ENCODE measurements around the gene ORM1. TPM values are rescaled to one million over a fixed set of nuclear protein-coding genes. Genes with fewer than 3 reads are reported as not detected.

ORM1 gene
- total and polyA plus RNA-seq, 4 donors, result 22.4 to 1,249 (median 184) TPM

- peaks cover 1 to 29% (median 12%) of the 10 kb centered on the region in 4 donors for H3K36me3 ChIP-seq (ENCODE audit: control insufficient read depth in 4 of 4, insufficient read depth in 4 of 4, low read length in 4 of 4)
- no peaks in the 10 kb centered on the region for H3K4me1 ChIP-seq (ENCODE audit: control insufficient read depth in 5 of 5, insufficient read depth in 5 of 5, low read length in 5 of 5)
- 91 to 96% methylated on average over 6 of the region's 6 CpGs for WGBS, 2 donors
- H3K27ac ChIP-seq (ENCODE audit: low read depth in 1 of 2, low read length in 1 of 2), result no peak overlapping the region
- no peak overlapping the region for H3K9ac ChIP-seq (ENCODE audit: insufficient read depth in 1 of 2, low read length in 2 of 2)
- ATAC-seq (ENCODE audit: insufficient read depth, low FRiP score), result no peak
- DNase-seq, result no peak
- no peak for TF ChIP-seq CTCF (IDR thresholded peaks at IDR 0.05; ENCODE audit: control extremely low read depth, extremely low read depth)
- no peaks in the 10 kb centered on the region for H3K9me3 ChIP-seq (ENCODE audit: control insufficient read depth in 4 of 4, insufficient read depth in 3 of 4, low read length in 3 of 4)
- H3K4me3 ChIP-seq, result no peak overlapping the region
- H3K27me3 ChIP-seq (ENCODE audit: control insufficient read depth in 3 of 3, insufficient read depth in 3 of 3, low read length in 2 of 3), result no peaks in the 10 kb centered on the region
These were observed 15.0 kb upstream of the ORM1 start for GRCh38 chr9:114307899-114308267.

GRCh38 chr9:114308361-114308950, 14.4 kb upstream of the ORM1 start:
- H3K36me3 ChIP-seq (ENCODE audit: control insufficient read depth in 4 of 4, insufficient read depth in 4 of 4, low read length in 4 of 4), result peaks cover 1 to 29% (median 12%) of the 10 kb centered on the region in 4 donors
- no peaks in the 10 kb centered on the region for H3K9me3 ChIP-seq (ENCODE audit: control insufficient read depth in 4 of 4, insufficient read depth in 3 of 4, low read length in 3 of 4)
- 87 to 95% methylated on average over 13 of the region's 13 CpGs for WGBS, 2 donors
- no peak overlapping the region for H3K27ac ChIP-seq (ENCODE audit: low read depth in 1 of 2, low read length in 1 of 2)
- H3K9ac ChIP-seq (ENCODE audit: insufficient read depth in 1 of 2, low read length in 2 of 2), result no peak overlapping the region
- no peaks in the 10 kb centered on the region for H3K4me1 ChIP-seq (ENCODE audit: control insufficient read depth in 5 of 5, insufficient read depth in 5 of 5, low read length in 5 of 5)
- no peak for ATAC-seq (ENCODE audit: insufficient read depth, low FRiP score)
- no peak for DNase-seq
- H3K4me3 ChIP-seq, result no peak overlapping the region
- no peak for TF ChIP-seq CTCF (IDR thresholded peaks at IDR 0.05; ENCODE audit: control extremely low read depth, extremely low read depth)
- H3K27me3 ChIP-seq (ENCODE audit: control insufficient read depth in 3 of 3, insufficient read depth in 3 of 3, low read length in 2 of 3), result no peaks in the 10 kb centered on the region

- DNase-seq, result no peak
- WGBS, 2 donors, result 91 to 94% methylated on average over 13 of the region's 13 CpGs
- TF ChIP-seq CTCF (IDR thresholded peaks at IDR 0.05; ENCODE audit: control extremely low read depth, extremely low read depth), result no peak
- Histone ChIP-seq H3K27ac (ENCODE audit: low read depth in 1 of 2, low read length in 1 of 2) (no peak overlapping the region), H3K4me3 (no peak overlapping the region), H3K36me3 (ENCODE audit: control insufficient read depth in 4 of 4, insufficient read depth in 4 of 4, low read length in 4 of 4) (peaks cover 1 to 29% (median 12%) of the 10 kb centered on the region in 4 donors), H3K4me1 (ENCODE audit: control insufficient read depth in 5 of 5, insufficient read depth in 5 of 5, low read length in 5 of 5) (no peaks in the 10 kb centered on the region), H3K9ac (ENCODE audit: insufficient read depth in 1 of 2, low read length in 2 of 2) (no peak overlapping the region), H3K27me3 (ENCODE audit: control insufficient read depth in 3 of 3, insufficient read depth in 3 of 3, low read length in 2 of 3) (no peaks in the 10 kb centered on the region), H3K9me3 (ENCODE audit: control insufficient read depth in 4 of 4, insufficient read depth in 3 of 4, low read length in 3 of 4) (no peaks in the 10 kb centered on the region)
- no peak for ATAC-seq (ENCODE audit: insufficient read depth, low FRiP score)
These were observed 13.8 kb upstream of the ORM1 start for GRCh38 chr9:114309096-114309495.
